Measurements from ENCODE around the gene VAV3.

Gene VAV3

DNA sequence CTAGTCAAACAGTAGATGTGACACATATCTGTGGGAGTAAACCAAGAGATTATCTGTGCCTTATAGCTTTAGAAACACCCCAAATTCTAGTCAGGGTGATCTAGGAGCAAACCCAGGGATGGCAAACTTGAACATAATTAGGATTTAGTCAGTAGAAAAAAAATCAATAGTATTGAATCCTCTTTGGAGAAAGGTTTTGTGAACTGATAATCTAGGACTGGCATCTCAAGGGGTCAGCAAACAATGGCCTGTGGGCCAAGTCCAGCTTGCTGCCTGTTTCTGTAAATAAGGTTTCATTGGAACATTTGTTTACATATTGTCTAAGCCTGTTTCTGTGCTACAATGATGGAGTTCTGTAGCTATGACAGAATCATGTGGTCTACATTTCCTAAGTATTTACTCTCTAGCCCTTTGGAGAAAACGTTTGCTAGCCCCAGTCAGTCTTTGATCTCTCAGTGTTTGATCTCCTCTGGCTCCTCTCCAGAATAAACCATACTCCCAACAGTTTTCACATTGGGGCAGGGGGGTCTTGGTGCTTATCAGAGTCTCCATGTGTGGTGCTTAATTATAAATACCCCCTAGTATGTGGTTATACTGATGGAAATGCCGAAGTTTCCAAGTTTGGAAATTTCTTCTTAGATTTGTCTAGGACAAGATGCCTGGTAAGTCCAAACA lies 438.3 kb downstream of the VAV3 start:
- TF ChIP-seq, protein P1, sequence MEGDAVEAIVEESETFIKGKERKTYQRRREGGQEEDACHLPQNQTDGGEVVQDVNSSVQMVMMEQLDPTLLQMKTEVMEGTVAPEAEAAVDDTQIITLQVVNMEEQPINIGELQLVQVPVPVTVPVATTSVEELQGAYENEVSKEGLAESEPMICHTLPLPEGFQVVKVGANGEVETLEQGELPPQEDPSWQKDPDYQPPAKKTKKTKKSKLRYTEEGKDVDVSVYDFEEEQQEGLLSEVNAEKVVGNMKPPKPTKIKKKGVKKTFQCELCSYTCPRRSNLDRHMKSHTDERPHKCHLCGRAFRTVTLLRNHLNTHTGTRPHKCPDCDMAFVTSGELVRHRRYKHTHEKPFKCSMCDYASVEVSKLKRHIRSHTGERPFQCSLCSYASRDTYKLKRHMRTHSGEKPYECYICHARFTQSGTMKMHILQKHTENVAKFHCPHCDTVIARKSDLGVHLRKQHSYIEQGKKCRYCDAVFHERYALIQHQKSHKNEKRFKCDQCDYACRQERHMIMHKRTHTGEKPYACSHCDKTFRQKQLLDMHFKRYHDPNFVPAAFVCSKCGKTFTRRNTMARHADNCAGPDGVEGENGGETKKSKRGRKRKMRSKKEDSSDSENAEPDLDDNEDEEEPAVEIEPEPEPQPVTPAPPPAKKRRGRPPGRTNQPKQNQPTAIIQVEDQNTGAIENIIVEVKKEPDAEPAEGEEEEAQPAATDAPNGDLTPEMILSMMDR (IDR thresholded peaks at IDR 0.05; ENCODE audit: low read depth, low read length, missing control alignments): no peak
- DNase-seq (ENCODE audit: extremely low read depth, low read depth): no peak
- no peak overlapping the region for H3K4me3 ChIP-seq (replicated peaks; ENCODE audit: low read depth, low read length)

DNA sequence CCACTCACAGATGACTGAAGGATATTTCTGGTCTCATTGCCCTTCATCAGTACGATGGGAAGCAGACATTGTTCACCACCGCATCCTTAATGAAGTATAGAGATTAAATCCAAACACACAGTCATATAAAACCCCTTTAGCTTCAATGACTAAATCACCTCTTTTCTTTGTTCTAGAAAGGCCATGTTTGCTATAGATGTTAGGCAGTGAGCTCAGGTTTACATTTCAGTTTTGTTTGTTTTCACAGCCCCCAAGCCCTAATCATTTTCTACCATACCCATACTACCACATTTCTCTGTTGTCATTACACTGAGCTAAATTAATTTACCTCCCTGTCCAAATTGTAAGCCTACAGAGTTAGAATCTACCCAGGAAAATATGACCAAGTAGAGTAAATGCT lies 439.0 kb downstream of the VAV3 start:
- H3K4me3 ChIP-seq (replicated peaks; ENCODE audit: low read depth, low read length): no peak overlapping the region
- DNase-seq (ENCODE audit: extremely low read depth, low read depth): no peak

DNA sequence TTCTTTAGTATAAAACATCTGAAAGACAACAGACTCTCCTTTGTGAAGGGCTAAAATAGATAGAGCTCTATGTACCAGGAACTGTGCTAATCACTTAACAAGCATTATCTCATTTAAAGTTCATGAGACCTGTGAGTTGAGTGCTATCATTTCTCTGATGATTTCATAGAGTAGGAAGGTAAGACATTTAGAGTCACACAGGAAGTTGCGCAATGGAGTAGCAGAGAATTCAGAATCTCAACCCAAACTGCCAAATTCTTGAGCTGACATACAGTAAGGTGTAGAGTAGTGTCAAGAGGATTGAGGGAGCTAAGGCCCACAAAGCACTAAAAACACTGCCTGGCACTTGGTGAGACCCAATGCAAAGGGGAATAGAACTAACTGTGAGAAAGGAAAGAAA lies 439.8 kb downstream of the VAV3 start:
- no peak for DNase-seq (ENCODE audit: extremely low read depth, low read depth)

More for the DNA sequence above, 439.0 kb downstream of the VAV3 start:
- TF ChIP-seq, protein P1 (IDR thresholded peaks at IDR 0.05; ENCODE audit: low read depth, low read length, missing control alignments): no peak

DNA sequence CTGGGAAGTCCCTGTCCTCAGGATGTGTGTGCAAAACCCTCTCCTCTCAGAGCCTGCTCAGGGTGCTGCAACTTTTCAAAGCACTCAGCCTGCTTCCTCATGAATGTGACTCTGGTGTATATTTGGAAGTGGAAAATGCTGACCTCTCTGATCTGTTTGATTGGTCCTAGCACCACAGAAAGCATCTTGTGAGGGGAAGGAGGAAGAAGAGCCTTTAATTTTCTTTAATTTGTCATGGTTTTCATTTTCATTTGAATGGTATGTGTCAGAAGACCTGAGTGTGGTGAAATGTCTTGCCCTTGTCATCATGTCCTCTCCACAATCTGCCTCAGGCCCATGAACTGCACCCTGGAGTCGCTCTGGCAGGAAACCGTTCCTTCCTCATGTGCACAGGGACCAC lies 440.7 kb downstream of the VAV3 start:
- TF ChIP-seq, protein P1 (IDR thresholded peaks at IDR 0.05; ENCODE audit: low read depth, low read length, missing control alignments): no peak
- no peak for DNase-seq (ENCODE audit: extremely low read depth, low read depth)
- no peak overlapping the region for H3K4me3 ChIP-seq (replicated peaks; ENCODE audit: low read depth, low read length)

More for the DNA sequence above, 439.8 kb downstream of the VAV3 start:
- no peak overlapping the region for H3K4me3 ChIP-seq (replicated peaks; ENCODE audit: low read depth, low read length)
- TF ChIP-seq, protein P1 (IDR thresholded peaks at IDR 0.05; ENCODE audit: low read depth, low read length, missing control alignments): no peak

DNA sequence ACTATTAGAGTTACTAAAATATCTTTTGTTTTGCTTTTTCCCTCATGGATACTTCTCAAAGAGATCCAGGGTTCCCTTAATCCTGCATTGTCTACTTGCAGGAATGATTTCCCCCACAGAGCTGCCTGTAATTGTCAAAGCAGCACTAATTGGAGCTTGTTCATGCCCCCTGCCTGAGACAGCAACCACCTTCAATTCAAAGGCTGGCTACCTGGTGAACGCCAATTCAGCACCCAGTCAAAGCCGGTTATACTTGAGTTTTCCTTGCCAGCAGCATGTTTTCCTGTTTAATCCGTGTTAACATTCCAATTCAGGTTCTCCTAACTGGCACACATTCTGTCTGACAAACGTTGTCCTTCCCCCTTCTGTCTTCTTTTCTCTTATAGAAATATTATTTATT lies 441.2 kb downstream of the VAV3 start:
- TF ChIP-seq, protein P1 (IDR thresholded peaks at IDR 0.05; ENCODE audit: low read depth, low read length, missing control alignments): no peak
- no peak for DNase-seq (ENCODE audit: extremely low read depth, low read depth)
- H3K4me3 ChIP-seq (replicated peaks; ENCODE audit: low read depth, low read length): no peak overlapping the region

DNA sequence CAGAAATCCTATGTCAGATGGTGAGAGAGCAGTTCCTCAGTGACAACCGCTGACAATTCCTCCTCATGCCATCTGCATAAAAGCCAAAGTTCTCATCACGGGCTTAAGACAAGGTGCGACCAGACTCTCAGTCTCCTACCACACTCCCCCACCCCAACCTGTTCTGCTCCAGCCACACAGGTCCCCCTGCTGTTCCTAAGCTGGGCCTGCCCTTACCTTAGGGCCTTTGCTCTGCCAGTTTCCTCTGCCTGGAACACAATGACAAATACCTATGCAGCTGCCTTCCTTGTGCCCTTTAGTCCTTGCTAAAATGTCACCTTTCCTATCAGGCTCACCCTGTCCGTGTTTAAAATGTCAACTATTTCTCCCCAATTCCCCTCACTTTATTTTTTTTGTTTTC lies 441.9 kb downstream of the VAV3 start:
- TF ChIP-seq, protein P1 (IDR thresholded peaks at IDR 0.05; ENCODE audit: low read depth, low read length, missing control alignments): no peak

More for the DNA sequence above, 441.9 kb downstream of the VAV3 start:
- no peak overlapping the region for H3K4me3 ChIP-seq (replicated peaks; ENCODE audit: low read depth, low read length)
- DNase-seq (ENCODE audit: extremely low read depth, low read depth): no peak

Data from HFF-Myc (cell line).